ENCODE data around the gene TMTC1. TPM values are rescaled to one million over a fixed set of nuclear protein-coding genes. Genes with fewer than 3 reads are reported as not detected.

Gene TMTC1
- total and polyA plus RNA-seq, 4 donors = 3.0 to 33.6 (median 6.0) TPM

- DNase-seq = no peak
- Histone ChIP-seq H3K9me3 (ENCODE audit: control insufficient read depth in 4 of 4, insufficient read depth in 3 of 4, low read length in 3 of 4) (no peaks in the 10 kb centered on the region), H3K27ac (ENCODE audit: low read depth in 1 of 2, low read length in 1 of 2) (no peak overlapping the region), H3K4me1 (ENCODE audit: control insufficient read depth in 5 of 5, insufficient read depth in 5 of 5, low read length in 5 of 5) (peaks cover 0 to 45% (median 4%) of the 10 kb centered on the region in 5 donors), H3K9ac (ENCODE audit: insufficient read depth in 1 of 2, low read length in 2 of 2) (no peak overlapping the region), H3K4me3 (no peak overlapping the region), H3K36me3 (ENCODE audit: control insufficient read depth in 4 of 4, insufficient read depth in 4 of 4, low read length in 4 of 4) (peaks cover 0 to 1% (median 0%) of the 10 kb centered on the region in 4 donors), H3K27me3 (ENCODE audit: control insufficient read depth in 3 of 3, insufficient read depth in 3 of 3, low read length in 2 of 3) (no peaks in the 10 kb centered on the region)
- ATAC-seq (ENCODE audit: insufficient read depth, low FRiP score) = no peak
- WGBS, 2 donors = 65 to 82% methylated on average over 4 of the region's 4 CpGs
- TF ChIP-seq CTCF (IDR thresholded peaks at IDR 0.05; ENCODE audit: control extremely low read depth, extremely low read depth) = no peak
Observed at GRCh38 chr12:29737644-29738043, 46.1 kb downstream of the TMTC1 start.

- DNase-seq (no peak), ATAC-seq (ENCODE audit: insufficient read depth, low FRiP score) (no peak)
- H3K36me3 ChIP-seq (ENCODE audit: control insufficient read depth in 4 of 4, insufficient read depth in 4 of 4, low read length in 4 of 4) = peaks cover 0 to 1% (median 0%) of the 10 kb centered on the region in 4 donors
- no peaks in the 10 kb centered on the region for H3K27me3 ChIP-seq (ENCODE audit: control insufficient read depth in 3 of 3, insufficient read depth in 3 of 3, low read length in 2 of 3)
- no peak overlapping the region for H3K4me3 ChIP-seq
- no peaks in the 10 kb centered on the region for H3K9me3 ChIP-seq (ENCODE audit: control insufficient read depth in 4 of 4, insufficient read depth in 3 of 4, low read length in 3 of 4)
- no peak overlapping the region for H3K9ac ChIP-seq (ENCODE audit: insufficient read depth in 1 of 2, low read length in 2 of 2)
- no peak for TF ChIP-seq CTCF (IDR thresholded peaks at IDR 0.05; ENCODE audit: control extremely low read depth, extremely low read depth)
- no peak overlapping the region for H3K27ac ChIP-seq (ENCODE audit: low read depth in 1 of 2, low read length in 1 of 2)
- peaks cover 0 to 43% (median 7%) of the 10 kb centered on the region in 5 donors for H3K4me1 ChIP-seq (ENCODE audit: control insufficient read depth in 5 of 5, insufficient read depth in 5 of 5, low read length in 5 of 5)
- WGBS, 2 donors = 80% methylated on average over 7 of the region's 7 CpGs
Observed at GRCh38 chr12:29735604-29736003, 48.1 kb downstream of the TMTC1 start.

- H3K9me3 ChIP-seq (ENCODE audit: control insufficient read depth in 4 of 4, insufficient read depth in 3 of 4, low read length in 3 of 4) = no peaks in the 10 kb centered on the region
- no peak overlapping the region for H3K27ac ChIP-seq (ENCODE audit: low read depth in 1 of 2, low read length in 1 of 2)
- no peak for ATAC-seq (ENCODE audit: insufficient read depth, low FRiP score)
- no peaks in the 10 kb centered on the region for H3K27me3 ChIP-seq (ENCODE audit: control insufficient read depth in 3 of 3, insufficient read depth in 3 of 3, low read length in 2 of 3)
- no peak overlapping the region for H3K4me3 ChIP-seq
- no peak for TF ChIP-seq CTCF (IDR thresholded peaks at IDR 0.05; ENCODE audit: control extremely low read depth, extremely low read depth)
- 57 to 66% methylated on average over 6 of the region's 6 CpGs for WGBS, 2 donors
- DNase-seq = peak in 2 of 3 donors; percentile 28 to 44
- H3K4me1 ChIP-seq (ENCODE audit: control insufficient read depth in 5 of 5, insufficient read depth in 5 of 5, low read length in 5 of 5) = peaks cover 0 to 39% (median 7%) of the 10 kb centered on the region in 5 donors
- no peaks in the 10 kb centered on the region for H3K36me3 ChIP-seq (ENCODE audit: control insufficient read depth in 4 of 4, insufficient read depth in 4 of 4, low read length in 4 of 4)
- H3K9ac ChIP-seq (ENCODE audit: insufficient read depth in 1 of 2, low read length in 2 of 2) = no peak overlapping the region
Observed at GRCh38 chr12:29734734-29735133, 49.0 kb downstream of the TMTC1 start.

- ATAC-seq (ENCODE audit: insufficient read depth, low FRiP score) (no peak), DNase-seq (no peak)
- no peaks in the 10 kb centered on the region for H3K9me3 ChIP-seq (ENCODE audit: control insufficient read depth in 4 of 4, insufficient read depth in 3 of 4, low read length in 3 of 4)
- no peaks in the 10 kb centered on the region for H3K27me3 ChIP-seq (ENCODE audit: control insufficient read depth in 3 of 3, insufficient read depth in 3 of 3, low read length in 2 of 3)
- TF ChIP-seq CTCF (IDR thresholded peaks at IDR 0.05; ENCODE audit: control extremely low read depth, extremely low read depth) = no peak
- no peak overlapping the region for H3K4me3 ChIP-seq
- WGBS, 2 donors = 80 to 84% methylated on average over 5 of the region's 5 CpGs
- H3K4me1 ChIP-seq (ENCODE audit: control insufficient read depth in 5 of 5, insufficient read depth in 5 of 5, low read length in 5 of 5) = peaks cover 0 to 39% (median 7%) of the 10 kb centered on the region in 5 donors
- H3K27ac ChIP-seq (ENCODE audit: low read depth in 1 of 2, low read length in 1 of 2) = peak overlapping the region in 1 of 2 donors; percentile 55
- H3K9ac ChIP-seq (ENCODE audit: insufficient read depth in 1 of 2, low read length in 2 of 2) = no peak overlapping the region
- H3K36me3 ChIP-seq (ENCODE audit: control insufficient read depth in 4 of 4, insufficient read depth in 4 of 4, low read length in 4 of 4) = no peaks in the 10 kb centered on the region
Observed at GRCh38 chr12:29734305-29734704, 49.4 kb downstream of the TMTC1 start.
